ENCODE measurements around the gene MGAT4A.

The MGAT4A gene

GRCh38 chr2:98761267-98761781 lies 30.4 kb upstream of the MGAT4A start (continued):
- TF ChIP-seq PATZ1 (CRISPR knock-in tag; IDR thresholded peaks at IDR 0.05; ENCODE audit: borderline replicate concordance) = no peak

GRCh38 chr2:98759827-98760625 lies 29.1 kb upstream of the MGAT4A start:
- ATAC-seq = no peak
- TF ChIP-seq POU6F1 (CRISPR knock-in tag; IDR thresholded peaks at IDR 0.05; ENCODE audit: borderline replicate concordance, low read depth) (no peak), SNAI2 (CRISPR knock-in tag; IDR thresholded peaks at IDR 0.05) (no peak), GLIS3 (CRISPR knock-in tag; IDR thresholded peaks at IDR 0.05) (no peak), CSRNP3 (CRISPR knock-in tag; IDR thresholded peaks at IDR 0.05) (no peak), ZNF8 (CRISPR knock-in tag; IDR thresholded peaks at IDR 0.05) (no peak), PPARA (CRISPR knock-in tag; IDR thresholded peaks at IDR 0.05; ENCODE audit: borderline replicate concordance) (no peak), TCF4 (CRISPR knock-in tag; IDR thresholded peaks at IDR 0.05; ENCODE audit: borderline replicate concordance) (no peak), PATZ1 (CRISPR knock-in tag; IDR thresholded peaks at IDR 0.05; ENCODE audit: borderline replicate concordance) (no peak), ARNTL (CRISPR knock-in tag; IDR thresholded peaks at IDR 0.05; ENCODE audit: borderline replicate concordance, low read depth) (no peak), BACH2 (CRISPR knock-in tag; IDR thresholded peaks at IDR 0.05; ENCODE audit: borderline replicate concordance) (no peak), CSDC2 (CRISPR knock-in tag; IDR thresholded peaks at IDR 0.05) (no peak), ESRRG (CRISPR knock-in tag; IDR thresholded peaks at IDR 0.05) (no peak), RARB (CRISPR knock-in tag; IDR thresholded peaks at IDR 0.05) (no peak), OSR1 (CRISPR knock-in tag; IDR thresholded peaks at IDR 0.05) (no peak), ZFP30 (CRISPR knock-in tag; IDR thresholded peaks at IDR 0.05) (no peak), CREB5 (CRISPR knock-in tag; IDR thresholded peaks at IDR 0.05; ENCODE audit: low read depth) (no peak), TSHZ2 (CRISPR knock-in tag; IDR thresholded peaks at IDR 0.05) (no peak), ZNF70 (CRISPR knock-in tag; IDR thresholded peaks at IDR 0.05) (no peak), ZNF565 (CRISPR knock-in tag; conservative IDR thresholded peaks at IDR 0.05; ENCODE audit: low read depth) (no peak), TOX (CRISPR knock-in tag; IDR thresholded peaks at IDR 0.05; ENCODE audit: borderline replicate concordance) (no peak)
